Ammon's horn (tissue), 1 donor: ENCODE measurements around the gene SRMS.
"Not testable (repeated sequence)": the region's sequence is repeated elsewhere in the genome, so short reads cannot be mapped to it uniquely, and the experiment has no call there.

Source experiments
- DNase-seq: peaks from one replicate; pipeline ENCODE4 v3.0.0-alpha.2; 2016; ENCODE audit warnings: low spot score

The SRMS gene

DNA sequence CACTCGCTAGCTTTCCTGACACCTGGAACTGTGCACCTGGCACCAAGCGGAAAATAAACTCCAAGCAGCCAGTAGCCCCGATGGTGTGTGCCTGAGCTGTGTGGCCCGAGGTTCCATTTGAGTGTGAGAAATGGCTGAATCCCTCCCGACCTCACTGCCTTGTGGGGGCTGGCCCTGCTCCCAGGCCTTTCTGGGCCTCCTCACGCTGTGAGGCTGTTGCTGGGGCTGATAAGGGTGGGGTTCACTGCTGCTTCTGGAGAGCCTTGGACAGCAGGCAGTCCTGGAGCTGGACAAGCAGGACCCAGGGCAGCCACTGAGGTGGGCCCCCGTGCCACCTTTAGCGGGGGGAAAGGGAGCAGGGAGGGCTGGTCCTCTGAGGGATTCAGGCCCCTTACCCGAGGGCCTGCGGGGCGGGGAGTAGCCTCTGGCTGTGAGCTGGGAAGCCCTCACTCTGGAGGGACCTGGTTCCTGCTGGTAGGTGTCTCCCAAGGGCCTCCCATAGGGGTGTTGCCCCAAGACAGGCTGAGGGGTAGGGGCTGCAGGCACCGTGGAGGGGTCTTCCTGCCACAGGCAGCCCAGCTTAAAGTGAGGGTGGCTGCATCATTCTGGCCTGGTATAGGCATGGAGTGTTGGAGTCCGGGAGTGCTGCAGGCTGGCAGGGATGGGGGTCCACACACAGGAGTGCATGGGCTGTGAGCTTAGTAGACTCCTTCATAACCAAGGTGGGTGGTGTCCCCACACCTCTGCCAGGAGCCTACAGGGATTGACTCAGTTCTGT lies 25.3 kb downstream of the SRMS start:
- DNase-seq, result no peak

DNA sequence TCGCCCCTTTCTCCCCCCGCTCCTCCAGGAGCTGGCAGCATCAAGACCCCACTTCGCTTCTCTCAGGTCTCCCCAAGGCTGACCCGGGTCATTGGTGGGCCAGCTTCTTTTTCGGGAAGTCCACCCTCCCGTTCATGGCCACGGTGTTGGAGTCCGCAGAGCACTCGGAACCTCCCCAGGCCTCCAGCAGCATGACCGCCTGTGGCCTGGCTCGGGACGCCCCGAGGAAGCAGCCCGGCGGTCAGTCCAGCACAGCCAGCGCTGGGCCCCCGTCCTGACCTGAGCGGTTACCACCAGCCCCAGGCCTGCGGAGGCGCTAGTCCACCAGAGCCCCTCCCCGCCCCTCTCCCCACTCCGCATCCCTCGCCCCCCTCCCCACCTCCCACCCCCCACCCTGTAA lies 25.9 kb downstream of the SRMS start:
- DNase-seq, result no peak

DNA sequence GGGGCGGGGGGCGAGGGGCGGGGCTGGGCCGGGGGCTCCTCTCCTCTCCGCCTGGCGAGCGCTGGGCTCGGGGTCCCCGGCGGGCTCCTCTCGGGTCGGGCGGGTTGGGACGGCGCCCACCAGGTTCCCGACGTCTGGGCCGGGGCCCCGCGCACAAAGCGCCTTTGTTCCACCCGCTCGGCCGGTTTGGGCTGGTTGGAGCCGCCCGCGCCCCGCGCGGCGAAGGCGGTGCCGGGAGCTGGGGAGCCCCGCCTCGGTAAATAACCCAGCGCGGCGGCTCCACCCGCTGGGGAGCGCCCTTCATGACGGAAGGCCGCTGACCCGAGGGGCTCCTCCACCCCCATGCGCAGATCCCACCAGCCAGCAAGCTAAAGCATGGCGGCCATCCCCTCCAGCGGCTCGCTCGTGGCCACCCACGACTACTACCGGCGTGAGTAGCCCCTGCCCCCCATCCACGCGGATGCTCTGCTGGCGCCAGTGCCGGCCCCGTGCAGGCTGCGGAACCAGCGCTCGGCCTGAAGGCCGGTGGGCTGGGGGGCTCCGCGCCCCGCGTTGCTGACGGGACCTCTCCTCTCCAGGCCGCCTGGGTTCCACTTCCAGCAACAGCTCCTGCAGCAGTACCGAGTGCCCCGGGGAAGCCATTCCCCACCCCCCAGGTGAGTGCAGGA lies 26.5 kb downstream of the SRMS start:
- peak; percentile 67 for DNase-seq

DNA sequence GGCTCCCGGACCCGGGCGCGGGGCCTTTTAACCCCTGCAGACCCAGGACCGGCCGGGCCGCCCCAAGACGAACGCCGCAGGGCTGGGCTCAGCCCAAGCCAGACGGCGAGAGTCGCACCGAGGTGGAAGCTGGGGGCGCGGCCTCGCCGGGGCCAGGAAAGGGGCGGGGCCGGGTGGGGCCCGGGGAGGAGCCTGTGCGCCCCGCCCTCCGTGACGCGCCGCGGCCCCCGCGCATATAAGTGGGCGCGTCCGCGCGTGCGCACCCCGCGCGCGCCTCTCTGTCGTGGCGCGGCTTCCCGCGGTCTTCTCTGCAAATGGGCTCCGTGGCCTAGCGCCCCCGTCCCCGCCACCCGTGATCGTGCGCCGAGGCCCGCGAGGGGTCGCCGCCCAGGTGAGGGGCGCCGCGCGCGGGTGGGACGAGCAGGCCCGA lies 27.0 kb downstream of the SRMS start, which contains the start of gene PPDPF:
PPDPF (plus strand) TSS at position 262 of the 430 bp plus-strand sequence. CDS start 544 bp downstream, outside the sequence.
- peak; percentile 85 for DNase-seq

DNA sequence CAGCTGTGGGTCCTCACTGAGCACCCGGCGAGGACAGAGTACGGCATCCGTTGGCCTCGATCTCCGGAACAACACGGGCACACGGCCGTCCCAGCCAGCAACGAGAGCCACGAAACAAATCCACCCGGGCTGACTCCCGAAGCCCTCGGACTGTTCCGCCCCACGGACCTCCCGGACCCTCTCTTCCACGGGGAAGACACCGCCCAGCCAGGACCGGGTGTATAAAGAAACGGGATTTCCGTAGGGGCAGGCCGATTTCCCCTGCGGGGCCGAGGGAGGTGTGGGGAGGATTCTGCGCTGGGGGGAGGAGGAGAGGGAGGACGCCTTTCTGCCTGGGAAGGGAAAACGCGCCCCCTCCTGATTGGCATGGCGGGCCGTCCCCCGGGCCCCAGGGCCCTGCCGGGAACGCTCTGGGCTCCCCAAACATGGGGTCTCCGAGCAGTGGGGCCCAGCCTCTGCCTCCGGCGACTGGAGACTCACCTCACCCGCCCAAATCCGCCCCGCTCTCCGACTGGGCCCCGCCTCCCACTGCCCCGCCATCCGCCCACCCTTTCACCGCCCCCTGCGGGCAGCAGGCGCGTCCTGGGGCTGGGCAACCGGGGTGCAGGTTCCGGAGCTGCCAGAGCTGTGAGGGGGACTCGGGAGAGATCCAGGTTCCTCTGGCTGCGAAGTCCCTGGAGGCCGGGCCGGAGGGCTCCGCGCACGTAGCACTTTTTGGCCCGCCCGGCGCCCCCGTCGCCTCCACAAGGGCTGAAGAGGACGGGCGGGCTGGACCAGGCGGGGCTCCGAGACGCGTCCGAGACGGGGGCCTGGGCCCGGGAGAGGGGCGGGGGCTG lies 27.7 kb downstream of the SRMS start:
- no peak for DNase-seq

DNA sequence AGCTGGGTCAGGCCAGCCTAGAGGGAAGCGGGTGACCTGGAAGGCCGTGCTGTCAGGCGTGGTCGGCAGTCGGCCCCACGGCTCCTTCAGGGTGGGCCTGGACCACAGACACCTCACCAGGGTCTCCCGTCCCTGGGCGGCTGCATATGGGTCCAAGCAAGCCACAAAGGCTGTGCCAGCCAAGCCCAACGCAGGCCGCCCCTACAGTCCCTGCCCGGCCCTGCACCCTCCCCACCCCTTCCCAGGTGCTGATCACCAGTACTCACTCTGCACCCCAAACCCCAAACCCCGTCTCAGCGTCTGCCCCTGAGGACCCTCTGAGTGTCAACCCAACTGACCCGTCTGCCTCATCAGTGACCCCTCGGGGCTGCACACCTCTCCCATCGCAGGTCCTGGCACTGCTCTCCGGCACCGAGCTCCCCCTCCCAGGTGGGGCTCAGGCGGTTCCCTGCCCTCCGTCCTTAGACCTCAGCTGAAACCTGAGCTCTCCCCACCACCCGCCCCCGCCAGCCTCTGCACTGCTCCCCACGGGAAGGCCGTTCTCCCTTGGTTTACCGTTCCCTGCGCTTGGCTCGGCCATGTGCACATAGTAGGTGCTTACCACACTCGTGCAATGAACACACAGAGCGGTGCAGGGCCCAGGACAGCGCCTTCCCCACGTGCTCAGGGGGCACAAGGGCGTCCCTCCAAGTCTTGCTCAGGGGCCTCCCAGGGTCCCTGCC lies 28.4 kb downstream of the SRMS start:
- DNase-seq, result no peak

DNA sequence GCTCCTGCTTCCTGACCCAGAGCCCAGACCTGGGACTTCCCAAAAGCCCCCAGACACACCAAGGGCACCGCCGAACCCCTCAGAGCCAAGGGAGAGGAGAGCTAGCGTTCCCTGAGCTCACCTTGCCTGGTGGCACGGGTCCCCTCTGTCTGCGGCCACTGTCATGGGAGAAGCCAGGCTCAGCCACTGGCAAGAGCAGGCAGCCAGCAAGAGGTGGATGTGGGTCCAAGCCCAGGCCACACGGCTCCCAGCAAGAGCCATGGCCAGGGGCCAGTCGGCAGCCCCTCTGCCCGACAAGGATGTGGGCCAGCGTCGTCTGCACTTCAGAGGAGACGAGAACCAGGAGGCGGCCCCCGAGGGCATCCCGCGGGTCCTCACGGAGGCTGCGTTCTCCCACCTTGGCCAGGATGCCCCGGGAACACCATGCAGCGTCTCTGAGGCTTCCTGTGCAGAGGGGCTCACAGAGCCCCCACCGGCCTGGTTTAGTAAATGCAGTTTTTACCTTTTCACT lies 29.1 kb downstream of the SRMS start:
- DNase-seq, result no peak

DNA sequence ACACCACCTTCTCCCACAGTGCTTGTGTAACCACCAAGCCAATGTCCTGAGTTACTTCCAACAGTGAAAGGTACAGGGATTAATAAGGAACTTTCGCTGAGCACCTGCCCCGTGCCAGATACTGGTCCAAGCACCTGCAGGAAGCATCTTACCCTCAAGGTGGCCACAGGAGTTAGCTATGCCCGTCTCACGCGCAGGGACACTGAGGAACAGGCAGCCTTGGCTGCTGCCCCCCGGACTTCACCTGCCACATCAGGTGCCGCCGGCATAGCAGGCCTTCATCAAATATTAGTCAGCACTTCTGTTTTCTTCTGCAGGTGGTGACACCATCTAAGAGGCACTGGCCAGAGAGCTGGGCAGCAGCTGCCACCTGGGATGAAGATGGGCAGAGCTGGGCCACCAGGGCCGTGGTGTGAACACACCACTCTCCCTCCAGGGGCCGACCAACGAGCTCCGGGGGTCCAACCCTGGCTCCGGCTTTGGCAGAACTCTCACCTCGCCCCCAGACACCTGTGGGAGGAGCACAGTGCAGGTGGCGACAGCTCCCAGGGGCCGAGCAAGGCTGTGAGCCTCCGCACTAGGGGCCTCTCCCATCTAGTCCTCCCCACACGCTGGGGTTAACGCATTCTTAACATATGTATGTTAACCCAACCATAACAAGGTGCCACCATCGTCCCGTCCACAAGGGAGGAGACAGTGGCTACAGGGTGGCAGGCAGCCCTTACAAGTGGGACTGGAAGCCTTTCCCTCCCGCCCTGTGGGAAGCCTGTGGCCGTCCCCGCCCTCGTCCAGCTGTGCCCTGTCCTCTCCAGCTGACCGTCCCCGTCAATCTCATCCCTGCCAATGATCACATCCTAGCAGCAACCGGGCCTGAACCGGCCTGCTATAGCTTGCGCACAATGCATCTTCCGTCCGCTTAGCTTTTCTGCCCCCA lies 29.9 kb downstream of the SRMS start:
- DNase-seq, result no peak

DNA sequence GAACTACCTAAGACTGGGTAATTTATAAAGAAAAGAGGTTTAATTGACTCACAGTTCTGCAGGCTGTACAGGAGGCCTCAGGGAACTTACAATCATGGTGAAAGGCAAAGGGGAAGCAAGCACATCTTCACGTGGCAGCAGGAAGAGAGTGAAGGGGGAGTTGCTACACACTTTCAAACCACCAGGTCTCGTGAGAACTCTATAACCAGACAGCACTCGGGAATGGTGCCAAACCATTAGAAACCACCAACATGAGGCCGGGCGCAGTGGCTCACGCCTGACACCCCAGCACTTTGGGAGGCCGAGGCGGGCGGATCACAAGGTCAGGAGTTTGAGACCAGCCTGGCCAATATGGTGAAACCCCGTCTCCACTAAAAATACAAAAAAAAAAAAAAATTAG lies 33.0 kb downstream of the SRMS start:
- not testable (repeated sequence) for DNase-seq

DNA sequence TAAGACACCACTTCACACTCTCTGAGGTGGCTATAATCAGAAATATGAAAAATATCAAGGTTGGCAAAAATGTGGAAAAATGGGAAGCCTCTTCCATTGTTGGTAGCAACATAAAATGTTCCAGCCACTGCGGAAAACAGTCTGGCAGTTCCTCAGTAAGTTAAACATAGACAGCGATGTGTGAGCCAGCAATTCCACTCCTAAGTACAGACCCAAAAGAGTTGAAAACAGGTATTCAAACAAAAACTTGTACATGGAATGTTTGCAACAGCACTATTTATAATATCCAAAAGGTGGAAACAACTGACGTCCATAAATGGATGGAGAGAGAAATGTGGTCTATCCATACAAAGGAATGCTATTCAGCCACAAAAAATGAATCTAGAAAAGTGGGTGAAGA lies 34.3 kb downstream of the SRMS start:
- no peak for DNase-seq

DNA sequence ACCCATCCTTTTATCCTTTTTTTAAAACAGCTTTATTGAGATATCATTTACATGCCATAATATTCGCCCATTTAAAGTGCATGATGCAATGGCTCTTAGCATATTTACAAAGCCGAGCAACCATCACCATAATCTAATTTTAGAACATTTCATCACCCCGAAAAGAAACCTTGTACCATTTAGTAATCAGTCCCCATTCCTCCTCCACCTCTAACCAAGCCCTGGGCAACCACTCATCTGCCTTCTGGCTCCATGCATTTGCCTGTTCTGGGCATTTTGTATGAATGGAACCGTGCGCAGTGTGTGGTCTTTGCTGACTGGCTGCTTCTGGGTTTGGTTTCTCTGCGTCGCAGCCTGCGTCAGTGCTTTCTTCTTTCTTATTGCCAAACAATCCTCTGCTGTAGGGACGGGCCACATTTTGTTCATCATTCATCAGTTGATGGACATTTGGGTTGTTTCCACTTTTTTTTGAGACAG lies 38.4 kb downstream of the SRMS start:
- DNase-seq, result no peak

DNA sequence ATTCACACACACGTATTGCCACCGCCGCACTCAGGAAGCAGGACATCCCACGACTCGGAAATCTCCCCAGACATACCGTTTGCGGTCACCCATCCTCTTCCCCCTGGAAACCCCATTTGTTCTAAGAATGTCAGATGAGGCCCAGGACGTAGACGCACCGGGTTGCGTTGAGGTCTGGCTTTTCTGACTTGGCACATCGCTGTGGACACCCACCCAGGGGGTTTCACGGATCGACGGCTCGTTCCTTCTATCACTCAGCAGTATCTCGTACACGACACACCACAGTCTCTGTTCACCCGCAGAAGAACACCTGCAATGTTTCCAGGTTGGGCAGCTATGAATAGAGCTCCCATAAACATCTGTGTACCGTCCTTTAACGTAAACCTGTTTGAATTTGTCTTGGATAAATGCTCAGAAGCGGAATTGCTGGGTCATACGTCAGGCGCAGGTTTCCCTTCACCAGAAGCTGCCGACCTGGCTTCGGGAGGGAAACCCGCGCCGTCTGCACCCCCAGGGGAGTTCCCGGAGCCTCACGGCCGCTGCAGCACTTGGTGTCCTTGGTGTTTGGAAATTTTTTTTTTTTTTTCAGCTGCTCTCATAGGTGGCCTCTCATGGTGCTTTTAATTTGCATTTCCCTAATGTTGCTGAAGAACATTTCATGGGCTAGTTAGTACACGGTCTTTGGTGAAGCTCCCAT lies 39.3 kb downstream of the SRMS start:
- no peak for DNase-seq

DNA sequence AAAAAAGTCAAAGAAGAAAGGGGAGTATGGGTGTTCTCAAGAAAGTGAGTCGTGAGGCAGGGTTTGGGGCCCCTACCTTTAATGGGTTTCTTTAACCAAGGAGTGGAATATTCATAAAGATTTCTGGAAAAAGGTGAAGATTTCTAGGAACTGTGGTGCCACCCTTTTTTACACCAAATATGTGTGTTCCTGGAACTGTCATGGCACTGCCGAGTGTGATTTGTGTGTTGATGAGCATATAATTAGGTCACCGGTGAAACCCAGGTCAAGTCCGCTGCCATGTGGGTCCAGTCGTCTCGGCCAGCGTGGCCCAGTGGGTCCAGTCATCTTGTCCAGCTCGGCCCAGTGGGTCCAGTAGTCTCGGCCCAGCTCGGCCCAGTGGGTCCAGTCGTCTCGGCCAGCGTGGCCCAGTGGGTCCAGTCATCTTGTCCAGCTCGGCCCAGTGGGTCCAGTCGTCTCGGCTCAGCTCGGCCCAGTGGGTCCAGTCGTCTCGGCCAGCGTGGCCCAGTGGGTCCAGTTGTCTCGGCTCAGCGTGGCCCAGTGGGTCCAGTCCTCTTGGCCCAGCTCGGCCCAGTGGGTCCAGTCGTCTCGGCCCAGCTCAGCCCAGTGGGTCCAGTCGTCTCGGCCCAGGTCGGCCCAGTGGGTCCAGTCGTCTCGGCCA lies 40.3 kb downstream of the SRMS start:
- DNase-seq, result no peak

DNA sequence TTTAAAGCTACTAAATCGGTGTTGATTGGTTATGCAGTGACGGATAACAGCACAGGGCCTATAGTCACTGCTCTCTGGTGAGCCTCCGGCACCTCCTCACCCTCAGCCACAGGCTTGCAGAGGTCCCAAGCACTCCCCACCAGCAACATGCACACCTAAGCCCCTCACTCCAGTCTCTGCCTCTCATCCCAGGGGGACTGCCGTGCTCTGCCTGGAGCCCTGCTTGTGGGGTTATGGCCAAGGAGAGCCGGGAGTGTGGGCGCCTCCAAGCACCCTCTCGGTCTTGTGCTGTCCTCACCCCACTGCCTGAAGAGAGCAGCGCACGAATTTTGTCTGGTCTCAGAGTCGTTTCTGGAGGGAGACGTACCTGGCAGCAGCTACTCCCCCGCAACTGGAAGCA lies 41.8 kb downstream of the SRMS start:
- DNase-seq, result no peak

DNA sequence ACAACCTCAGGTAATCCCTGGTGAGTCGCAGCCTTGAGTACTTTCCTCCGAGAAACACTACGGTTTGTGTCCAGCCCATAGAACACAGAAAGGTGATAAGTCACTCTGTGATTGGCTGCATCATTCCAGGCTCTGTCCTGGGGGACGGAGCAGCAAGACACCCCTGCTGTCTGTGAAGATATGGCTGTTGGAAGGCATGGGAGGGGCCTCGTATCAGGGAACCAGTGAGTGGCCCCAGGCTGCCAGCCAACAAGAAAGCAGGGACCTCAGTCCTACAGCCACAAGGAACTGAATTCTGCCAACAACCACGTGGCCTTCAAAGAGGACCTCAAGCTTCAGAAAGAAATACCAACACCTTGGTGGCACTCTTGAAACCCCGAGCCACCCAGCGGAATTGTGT lies 42.3 kb downstream of the SRMS start:
- DNase-seq, result no peak

DNA sequence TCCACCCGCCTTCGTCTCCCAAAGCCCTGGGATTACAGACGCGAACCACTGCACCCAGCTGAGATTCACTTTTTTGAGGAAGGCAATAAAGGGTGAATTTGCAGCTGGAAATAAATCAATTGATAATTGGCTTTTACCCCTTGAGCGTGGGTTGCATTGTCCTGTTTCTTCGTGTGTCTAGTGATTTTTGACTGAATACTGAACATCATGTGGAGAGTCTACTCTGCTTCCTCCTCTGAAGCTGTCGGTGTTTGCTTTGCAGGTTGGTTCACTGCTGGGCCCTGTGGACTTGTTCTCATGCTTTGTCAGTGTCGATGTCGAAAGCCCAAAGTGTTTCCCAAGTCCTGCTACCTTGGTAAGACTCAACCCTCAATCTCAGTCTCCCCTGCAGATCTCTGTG lies 42.9 kb downstream of the SRMS start:
- no peak for DNase-seq

DNA sequence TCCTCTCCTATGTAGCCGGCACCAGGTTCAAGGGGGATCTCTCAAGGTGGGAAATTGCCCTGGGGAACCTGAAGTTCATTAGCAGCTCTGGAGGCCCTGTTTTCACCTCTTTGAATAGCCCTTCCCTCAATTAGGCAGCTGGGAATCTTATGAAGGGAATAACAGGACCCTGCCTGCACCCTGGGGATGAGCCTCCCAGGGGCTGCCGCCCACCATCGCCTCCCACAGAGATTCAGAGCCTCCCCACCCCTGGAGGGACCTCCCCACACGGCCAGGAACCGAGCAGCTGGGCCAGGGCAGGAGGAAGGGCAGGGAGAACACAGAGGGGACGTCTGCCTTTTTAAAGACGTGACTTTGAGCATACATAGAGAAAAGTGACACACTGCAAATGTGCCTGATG lies 44.0 kb downstream of the SRMS start:
- no peak for DNase-seq

DNA sequence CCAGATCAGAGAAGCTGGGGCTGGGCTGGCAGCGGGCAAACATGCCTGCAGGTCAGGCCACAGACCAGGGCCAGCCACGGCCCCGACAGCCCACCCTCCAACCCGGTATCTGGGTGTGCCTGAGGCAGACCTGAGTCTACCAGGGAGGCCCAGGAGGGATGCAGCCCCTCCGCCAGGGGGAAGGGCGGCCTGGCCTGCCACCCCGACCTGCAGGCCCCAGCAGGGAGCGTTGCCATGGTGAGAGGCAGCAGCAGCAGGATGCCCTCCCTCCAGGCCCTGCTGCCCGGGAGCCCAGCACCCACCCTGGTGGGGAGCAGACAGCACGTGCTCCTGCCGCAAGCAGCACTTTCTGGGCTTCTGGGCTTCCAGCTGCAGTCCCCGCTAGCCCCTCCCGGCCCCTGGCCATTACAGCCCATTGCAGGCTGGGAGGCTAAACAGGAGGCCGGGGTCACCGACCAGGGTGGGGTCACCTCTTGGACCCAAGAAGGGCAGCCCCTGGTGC lies 44.8 kb downstream of the SRMS start:
- DNase-seq, result no peak
